Neural progenitor cell (in vitro differentiated cells): ENCODE data around the gene COPS8.

Source experiments
- EZH2 ChIP-seq: fragments of 200-600 bp; sonication (generic); IDR thresholded peaks from 2 replicates; pipeline ENCODE4 v1.6.1; 2017; ENCODE audit warnings: antibody characterized with exemption, mild to moderate bottlenecking, moderate library complexity
- TF ChIP-seq, protein P1 (sequence below): fragments of 200-600 bp; sonication (generic); IDR thresholded peaks from 2 replicates; pipeline ENCODE4 v1.5.1; 2017; ENCODE audit warnings: antibody characterized with exemption, mild to moderate bottlenecking

DNA sequence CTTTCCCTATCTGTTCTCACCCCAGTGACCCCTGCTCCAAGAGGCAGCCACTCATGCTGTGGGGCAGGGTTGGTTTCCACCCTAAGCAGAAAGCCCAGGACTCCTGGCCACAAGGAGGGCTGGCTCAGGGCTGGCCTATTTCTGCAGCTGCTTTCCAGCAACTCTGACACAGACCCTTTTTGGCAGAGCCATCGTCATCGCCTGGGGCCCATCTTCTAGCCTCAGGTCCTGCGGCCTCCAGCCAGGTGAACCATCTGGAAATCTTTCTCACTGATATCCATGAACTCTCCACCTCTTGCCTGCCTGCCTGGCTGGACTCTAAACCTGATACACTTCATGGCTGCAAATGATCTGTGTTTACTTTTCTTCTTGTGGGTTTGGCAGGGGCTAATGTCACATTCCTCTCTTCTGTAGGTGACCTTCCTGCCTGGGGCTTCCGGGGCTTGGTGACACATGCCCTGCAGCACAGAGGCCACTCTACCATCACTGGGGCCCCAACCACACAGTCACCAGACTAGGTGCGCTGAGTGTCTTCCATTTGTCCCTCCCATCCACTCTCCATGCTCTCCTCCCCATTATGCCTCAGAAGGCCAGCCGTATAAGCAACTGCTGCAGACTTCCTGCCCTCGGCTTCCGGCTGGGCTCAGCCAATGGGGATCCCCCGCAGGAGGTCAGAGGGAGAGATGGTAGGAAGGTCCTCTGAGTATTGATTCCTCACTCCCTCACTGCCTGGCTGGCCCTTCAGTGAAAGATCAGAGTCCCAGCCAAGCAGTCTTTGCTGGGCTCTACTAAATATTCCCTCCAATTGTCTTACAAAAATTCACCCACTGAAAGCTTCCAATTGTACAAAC, 9.7 kb upstream of the COPS8 start:
- TF ChIP-seq EZH2: no peak
- TF ChIP-seq, protein P1, sequence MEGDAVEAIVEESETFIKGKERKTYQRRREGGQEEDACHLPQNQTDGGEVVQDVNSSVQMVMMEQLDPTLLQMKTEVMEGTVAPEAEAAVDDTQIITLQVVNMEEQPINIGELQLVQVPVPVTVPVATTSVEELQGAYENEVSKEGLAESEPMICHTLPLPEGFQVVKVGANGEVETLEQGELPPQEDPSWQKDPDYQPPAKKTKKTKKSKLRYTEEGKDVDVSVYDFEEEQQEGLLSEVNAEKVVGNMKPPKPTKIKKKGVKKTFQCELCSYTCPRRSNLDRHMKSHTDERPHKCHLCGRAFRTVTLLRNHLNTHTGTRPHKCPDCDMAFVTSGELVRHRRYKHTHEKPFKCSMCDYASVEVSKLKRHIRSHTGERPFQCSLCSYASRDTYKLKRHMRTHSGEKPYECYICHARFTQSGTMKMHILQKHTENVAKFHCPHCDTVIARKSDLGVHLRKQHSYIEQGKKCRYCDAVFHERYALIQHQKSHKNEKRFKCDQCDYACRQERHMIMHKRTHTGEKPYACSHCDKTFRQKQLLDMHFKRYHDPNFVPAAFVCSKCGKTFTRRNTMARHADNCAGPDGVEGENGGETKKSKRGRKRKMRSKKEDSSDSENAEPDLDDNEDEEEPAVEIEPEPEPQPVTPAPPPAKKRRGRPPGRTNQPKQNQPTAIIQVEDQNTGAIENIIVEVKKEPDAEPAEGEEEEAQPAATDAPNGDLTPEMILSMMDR: no peak
